HG02973 (cell line): ENCODE measurements around the gene TEX48.

Experiments used
- ATAC-seq: cut with Tn5 transposase; IDR thresholded peaks from one replicate; pipeline ENCODE4 v1.9.1; 2021; ENCODE audit warnings: moderate library complexity; ENCODE audit not compliant: unreplicated experiment

The TEX48 gene

GRCh38 chr9:114681594-114682332 lies at the start of gene TEX48:
TSS of gene TEX48 (minus strand) at chr9:114682192. CDS start at chr9:114671723, 10,469 bp downstream.
- no peak for ATAC-seq

DNA sequence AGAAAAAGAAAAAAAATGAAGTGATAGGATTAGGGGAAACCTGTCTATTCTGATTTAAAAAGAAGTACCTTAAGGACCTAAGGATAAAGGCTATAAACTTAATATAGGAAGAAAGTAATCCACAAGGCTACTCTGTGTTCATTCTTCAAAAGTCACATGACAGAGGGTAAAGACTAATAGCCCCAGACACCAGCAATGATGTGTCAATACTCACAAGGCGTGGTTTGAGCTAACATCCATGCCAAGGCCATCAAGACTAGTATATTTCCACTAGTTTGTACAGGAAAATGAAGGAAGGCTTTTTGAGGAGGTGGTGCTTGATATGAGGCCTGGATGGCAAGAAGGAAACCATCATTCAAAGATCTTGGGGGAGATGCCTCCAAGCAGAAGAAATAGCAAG lies 49.7 kb upstream of the TEX48 start:
- no peak for ATAC-seq

GRCh38 chr9:114729706-114730105 lies 47.7 kb upstream of the TEX48 start:
- no peak for ATAC-seq

GRCh38 chr9:114725930-114726329 lies 43.9 kb upstream of the TEX48 start:
- no peak for ATAC-seq

GRCh38 chr9:114724744-114725143 lies 42.8 kb upstream of the TEX48 start:
- ATAC-seq = no peak

- ATAC-seq = no peak
Observed at GRCh38 chr9:114723931-114724330, 41.9 kb upstream of the TEX48 start.

DNA sequence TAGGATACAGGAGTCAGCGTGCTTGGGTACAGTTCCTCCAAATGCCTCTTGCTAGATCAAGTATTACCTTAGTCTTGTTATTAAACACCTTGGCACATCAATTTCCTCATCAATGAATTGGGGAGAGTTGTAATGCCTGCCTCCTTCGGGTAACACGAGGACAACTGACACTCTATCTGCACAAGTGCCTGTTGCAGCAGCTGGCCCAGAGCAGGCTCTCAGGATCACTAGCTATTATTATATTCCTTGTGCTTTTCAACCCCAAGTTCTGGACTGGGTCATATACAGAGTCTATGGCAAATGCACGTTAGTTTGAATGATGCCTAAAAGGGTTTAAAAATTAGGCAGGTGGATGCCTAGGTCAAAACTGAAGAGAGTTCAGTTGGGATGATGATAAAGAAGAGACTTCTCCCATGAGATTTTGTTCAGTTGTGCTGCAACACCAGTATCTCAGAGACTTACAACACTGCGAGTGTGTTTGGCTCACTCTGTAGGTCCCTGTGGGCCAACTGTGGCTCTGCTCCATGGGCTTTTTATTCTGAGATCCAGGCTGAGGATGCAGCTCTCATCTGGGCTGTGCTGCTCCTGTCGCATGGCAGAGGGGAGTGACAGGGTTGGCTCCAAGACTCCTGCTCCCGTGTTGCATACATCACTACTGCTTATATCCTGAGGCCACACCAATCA lies 41.1 kb upstream of the TEX48 start:
- ATAC-seq = no peak

DNA sequence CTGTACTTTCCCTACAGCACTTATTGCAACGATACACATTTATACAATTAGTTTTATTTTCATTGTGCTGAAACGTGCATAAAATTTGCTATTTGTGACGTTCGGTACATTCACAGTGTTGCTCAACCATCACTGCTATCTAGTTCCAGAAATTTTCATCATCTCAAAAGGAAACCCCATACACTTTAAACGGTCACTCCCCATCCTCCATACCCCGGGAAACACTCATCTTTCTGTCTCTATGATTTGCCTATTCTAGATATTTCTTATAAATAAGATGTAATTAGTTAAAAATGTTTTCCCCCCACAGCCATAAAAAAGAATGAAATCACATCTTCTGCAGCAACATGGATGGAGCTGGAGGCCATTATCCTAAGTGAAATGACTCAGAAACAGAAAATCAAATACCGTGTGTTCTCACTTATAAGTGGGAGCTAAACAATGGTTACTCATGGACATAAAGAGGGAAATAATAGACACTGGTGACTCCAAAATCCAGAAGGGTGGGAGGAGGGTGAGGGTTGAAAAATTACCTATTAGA lies 40.2 kb upstream of the TEX48 start:
- no peak for ATAC-seq

DNA sequence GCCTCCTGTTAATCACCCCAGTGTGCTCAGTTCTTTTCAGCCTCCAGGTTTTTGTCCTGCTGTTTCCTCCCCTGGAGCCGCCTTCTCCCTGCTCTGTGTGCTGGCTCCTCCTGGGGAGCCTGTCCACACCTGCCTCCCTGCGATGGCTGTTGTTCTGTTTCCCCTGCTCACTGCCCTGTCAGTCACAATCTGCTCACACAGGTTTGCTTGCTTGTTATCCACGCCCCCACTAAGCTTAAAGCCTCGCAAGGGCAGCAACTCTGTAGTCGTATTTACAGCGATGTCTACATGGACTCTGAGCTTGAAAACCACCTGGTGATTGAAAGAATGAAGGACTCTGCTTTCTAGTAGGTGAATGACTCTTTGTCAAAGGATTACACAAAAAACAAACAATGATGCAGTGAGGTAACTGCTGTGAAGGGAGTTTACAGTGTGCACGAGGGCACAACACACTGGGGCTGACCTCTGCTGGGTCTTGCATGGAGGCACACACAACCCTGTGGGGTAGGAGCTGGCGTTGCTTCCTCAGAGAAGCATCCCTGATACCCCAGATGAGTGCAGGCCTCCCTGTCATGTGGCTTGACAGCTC lies 39.6 kb upstream of the TEX48 start:
- ATAC-seq = no peak

GRCh38 chr9:114720086-114720676 lies 38.2 kb upstream of the TEX48 start:
- ATAC-seq = no peak

GRCh38 chr9:114719290-114719689 lies 37.3 kb upstream of the TEX48 start:
- no peak for ATAC-seq

GRCh38 chr9:114718801-114719221 lies 36.8 kb upstream of the TEX48 start:
- ATAC-seq = peak; percentile 64

GRCh38 chr9:114717908-114718486 lies 36.0 kb upstream of the TEX48 start:
- ATAC-seq = no peak

- no peak for ATAC-seq
Observed at GRCh38 chr9:114709636-114710035, 27.6 kb upstream of the TEX48 start.

- no peak for ATAC-seq
Observed at GRCh38 chr9:114706711-114707110, 24.7 kb upstream of the TEX48 start.

DNA sequence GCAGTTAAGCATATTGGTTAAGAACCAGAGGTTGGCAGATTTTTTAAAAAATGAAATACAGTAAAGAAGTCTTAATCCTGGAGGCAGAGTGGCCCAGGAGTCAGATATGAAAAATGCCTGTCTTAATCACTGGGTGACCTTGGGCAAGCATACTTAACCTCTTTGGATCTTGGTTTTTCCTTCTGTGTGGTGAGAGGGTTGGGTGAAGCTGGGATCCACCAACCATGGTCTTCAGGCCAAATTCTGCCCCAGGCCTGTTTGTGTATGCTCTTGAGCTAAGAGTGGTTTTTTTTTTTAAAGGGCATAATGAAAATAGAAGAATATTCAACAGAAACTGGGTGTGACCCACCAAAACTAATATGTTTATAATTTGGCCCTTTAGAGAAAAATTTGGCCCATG lies 20.0 kb upstream of the TEX48 start:
- ATAC-seq = no peak

GRCh38 chr9:114697951-114698351 lies 16.0 kb upstream of the TEX48 start:
- peak; percentile 30 for ATAC-seq

- peak; percentile 69 for ATAC-seq
Observed at GRCh38 chr9:114696814-114697544, 15.0 kb upstream of the TEX48 start.

DNA sequence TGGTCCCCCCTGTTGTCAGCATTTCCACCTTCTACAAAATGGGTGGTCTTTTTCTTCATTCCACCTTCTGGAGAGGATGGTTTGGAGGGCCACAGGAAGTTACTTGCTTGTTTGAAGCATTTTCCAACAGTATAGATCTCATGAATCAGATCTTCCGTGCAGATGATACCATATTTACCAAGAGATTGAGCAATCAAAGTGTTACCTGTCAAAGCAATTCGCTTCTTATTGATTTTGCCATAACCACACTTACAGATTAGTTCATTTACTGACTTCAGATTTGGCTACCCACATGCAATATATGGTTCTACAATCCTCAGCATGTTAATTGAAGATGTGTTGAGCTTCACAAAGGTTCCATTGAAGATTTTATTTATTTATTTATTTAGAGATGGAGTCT lies 14.0 kb upstream of the TEX48 start:
- ATAC-seq = no peak

DNA sequence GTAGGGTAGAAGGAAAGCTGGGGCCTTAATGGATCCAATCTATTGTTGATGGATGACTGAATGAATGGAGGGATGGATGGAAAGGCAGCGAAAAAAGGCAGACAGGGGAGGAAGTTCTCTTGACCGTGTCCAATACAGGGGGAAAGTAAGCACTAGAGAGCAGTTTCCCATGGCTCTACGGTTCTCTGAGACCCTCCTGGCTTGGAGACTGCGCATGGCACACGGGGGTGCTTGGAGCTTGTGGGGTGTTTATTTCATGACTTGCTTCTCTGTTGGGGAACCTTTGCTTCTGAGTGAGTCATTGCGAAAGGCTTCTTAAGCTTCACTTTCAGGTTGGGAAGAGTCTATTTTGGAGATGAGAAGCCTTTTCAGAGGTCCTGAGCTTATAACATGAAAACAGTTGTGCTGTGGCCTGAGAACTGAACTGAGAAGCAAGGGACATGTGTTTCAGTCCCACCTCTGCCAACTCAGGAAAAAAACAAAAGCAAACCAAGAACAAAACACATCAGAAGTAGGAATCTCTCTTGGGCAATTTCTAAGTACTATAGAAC lies 12.8 kb upstream of the TEX48 start:
- peak; percentile 35 for ATAC-seq
